ENCODE measurements around the gene RDH16. TPM values are rescaled to one million over a fixed set of nuclear protein-coding genes. Genes with fewer than 3 reads are reported as not detected.

RDH16 gene
- total RNA-seq (2014; rRNA removed; shearing (Covaris generic)) = 0.62 and 0.66 TPM in 2 replicates
- polyA plus RNA-seq (2016; fragmentation: Nextera tagmentation; extraction: Ambion mirVana) = 0.28 and 0.52 TPM in 2 replicates
- long read RNA-seq = 0 reads

GRCh38 chr12:56957229-56958052 is at the start of gene RDH16:
TSS of gene RDH16 (minus strand) at chr12:56957608. CDS start at chr12:56957462, 146 bp downstream.
- TF ChIP-seq ZNF462 (CRISPR knock-in tag; IDR thresholded peaks at IDR 0.05) = no peak
- TF ChIP-seq ZNF114 (CRISPR knock-in tag; IDR thresholded peaks at IDR 0.05) = no peak
- Mint-ChIP-seq H3K27me3 (ENCODE audit: insufficient read depth, low read depth, poor library complexity) (peaks cover 9% of the 10 kb centered on the region), H3K4me3 (no peak within 1 kb of the TSS), H3K9me3 (peaks cover 65% of the 10 kb centered on the region), H3K4me1 (no peaks in the 10 kb centered on the region), H3K27ac (no peak within 1 kb of the TSS), H3K36me3 (ENCODE audit: low read depth) (peaks cover 11% of the 10 kb centered on the region)
- H4K20me1 ChIP-seq (replicated peaks; ENCODE audit: insufficient read depth) = no peaks in the 10 kb centered on the region
- DNase-seq (ENCODE audit: low spot score) (no peak), ATAC-seq (no peak)
- H3K9me2 ChIP-seq (ENCODE audit: insufficient read depth) = no peaks in the 10 kb centered on the region
- no peak within 1 kb of the TSS for H3K4me3 ChIP-seq
- H3K4me1 ChIP-seq (ENCODE audit: insufficient read depth) = no peaks in the 10 kb centered on the region
- no peaks in the 10 kb centered on the region for H3F3A ChIP-seq (replicated peaks; ENCODE audit: low read depth)
- no peaks in the 10 kb centered on the region for H3K36me3 ChIP-seq (ENCODE audit: insufficient read depth)
- H3K27me3 ChIP-seq (ENCODE audit: insufficient read depth) = no peaks in the 10 kb centered on the region
- no peak within 1 kb of the TSS for H3K27ac ChIP-seq (ENCODE audit: low read depth)
- H3K79me2 ChIP-seq (replicated peaks; ENCODE audit: insufficient read depth) = no peaks in the 10 kb centered on the region
- no peak within 1 kb of the TSS for H3K4me2 ChIP-seq
- no peak within 1 kb of the TSS for H2AFZ ChIP-seq

- DNase-seq (ENCODE audit: low spot score) (no peak), ATAC-seq (no peak)
- H3K27ac Mint-ChIP-seq = no peak overlapping the region
- Histone ChIP-seq H3K27me3 (ENCODE audit: insufficient read depth) (no peaks in the 10 kb centered on the region), H3K27ac (ENCODE audit: low read depth) (no peak overlapping the region), H3K9me2 (ENCODE audit: insufficient read depth) (no peaks in the 10 kb centered on the region), H3K79me2 (replicated peaks; ENCODE audit: insufficient read depth) (peaks cover 34% of the 10 kb centered on the region), H3K4me1 (ENCODE audit: insufficient read depth) (peaks cover 44% of the 10 kb centered on the region), H3K36me3 (ENCODE audit: insufficient read depth) (peaks cover 24% of the 10 kb centered on the region), H3K4me2 (peak overlapping the region; percentile 68), H4K20me1 (replicated peaks; ENCODE audit: insufficient read depth) (peaks cover 6% of the 10 kb centered on the region; the same call in 1 of the 2 replicates), H3F3A (replicated peaks; ENCODE audit: low read depth) (peaks cover 7% of the 10 kb centered on the region; the same call in 1 of the 2 replicates), H3K4me3 (peak overlapping the region; percentile 46; the same call in 1 of the 2 replicates), H2AFZ (peak overlapping the region; percentile 95; the same call in 1 of the 2 replicates)
- peaks cover 49% of the 10 kb centered on the region for H3K4me1 Mint-ChIP-seq
- H3K27me3 Mint-ChIP-seq (ENCODE audit: insufficient read depth, low read depth, poor library complexity) = peaks cover 5% of the 10 kb centered on the region
- peaks cover 30% of the 10 kb centered on the region for H3K36me3 Mint-ChIP-seq (ENCODE audit: low read depth)
- no peaks in the 10 kb centered on the region for H3K9me3 Mint-ChIP-seq
- H3K4me3 Mint-ChIP-seq = peak overlapping the region; percentile 70
- no peak for TF ChIP-seq POLR2AphosphoS5 (IDR thresholded peaks at IDR 0.05; ENCODE audit: low read depth)
- TF ChIP-seq ZNF114 (CRISPR knock-in tag; IDR thresholded peaks at IDR 0.05) = no peak
- TF ChIP-seq STAT1 (IDR thresholded peaks at IDR 0.05; ENCODE audit: unreplicated experiment) = no peak
- TF ChIP-seq JUNB (IDR thresholded peaks at IDR 0.05; ENCODE audit: unreplicated experiment) = no peak
- no peak for TF ChIP-seq EZH2phosphoT487 (IDR thresholded peaks at IDR 0.05; ENCODE audit: unreplicated experiment)
- no peak for TF ChIP-seq CREB1 (CRISPR knock-in tag; IDR thresholded peaks at IDR 0.05; ENCODE audit: low read depth)
These were observed 49.5 kb upstream of the RDH16 start for GRCh38 chr12:57006809-57007475.

All from GM23338 (cell line).